HG03060 (cell line): ENCODE data around the gene SH3TC1.

Source experiments
- ATAC-seq: cut with Tn5 transposase; IDR thresholded peaks from one replicate; pipeline ENCODE4 v1.9.1; 2021; ENCODE audit warnings: low read depth, moderate number of reproducible peaks; ENCODE audit not compliant: unreplicated experiment

SH3TC1 gene

GRCh38 chr4:8239226-8239625 is 40.1 kb downstream of the SH3TC1 start:
- ATAC-seq = no peak

- no peak for ATAC-seq
Measured at GRCh38 chr4:8239661-8240060, 40.6 kb downstream of the SH3TC1 start.

GRCh38 chr4:8240211-8241041 is 41.3 kb downstream of the SH3TC1 start:
- ATAC-seq = no peak

GRCh38 chr4:8241211-8241779 is 42.2 kb downstream of the SH3TC1 start:
- no peak for ATAC-seq

- no peak for ATAC-seq
Measured at GRCh38 chr4:8241895-8242696, 43.0 kb downstream of the SH3TC1 start.

GRCh38 chr4:8242782-8243560 is 43.9 kb downstream of the SH3TC1 start:
- no peak for ATAC-seq

- ATAC-seq = no peak
Measured at GRCh38 chr4:8244001-8244757, 45.1 kb downstream of the SH3TC1 start.

GRCh38 chr4:8244931-8245460 is 45.9 kb downstream of the SH3TC1 start:
- no peak for ATAC-seq

- ATAC-seq = no peak
Measured at GRCh38 chr4:8245884-8246833, 47.1 kb downstream of the SH3TC1 start.

- no peak for ATAC-seq
Measured at GRCh38 chr4:8247047-8247930, 48.2 kb downstream of the SH3TC1 start.

- ATAC-seq = no peak
Measured at GRCh38 chr4:8248091-8248490, 49.0 kb downstream of the SH3TC1 start.

GRCh38 chr4:8250227-8250626 is 51.1 kb downstream of the SH3TC1 start:
- no peak for ATAC-seq

GRCh38 chr4:8250637-8251036 is 51.5 kb downstream of the SH3TC1 start:
- ATAC-seq = no peak

- ATAC-seq = no peak
Measured at GRCh38 chr4:8251110-8251883, 52.2 kb downstream of the SH3TC1 start.

GRCh38 chr4:8252301-8253173 is 53.4 kb downstream of the SH3TC1 start:
- no peak for ATAC-seq

- ATAC-seq = no peak
Measured at GRCh38 chr4:8254076-8254475, 55.0 kb downstream of the SH3TC1 start.
